Hepatocyte (in vitro differentiated cells): ENCODE results near the gene ETV2. TPM values are rescaled to one million over a fixed set of nuclear protein-coding genes. Genes with fewer than 3 reads are reported as not detected.

Source experiments
- DNase-seq: peaks from one replicate; pipeline ENCODE4 v3.0.0-alpha.2; 2016; ENCODE audit warnings: low spot score
- H2AFZ ChIP-seq: fragments of 200-600 bp; sonication (generic); 2 replicates; pipeline ENCODE4 v1.6.0; 2016; ENCODE audit warnings: antibody characterized with exemption, mild to moderate bottlenecking
- H3K27ac ChIP-seq: fragments of 200-600 bp; sonication (generic); 2 replicates; pipeline ENCODE4 v1.5.1; 2016; ENCODE audit warnings: mild to moderate bottlenecking
- H3K27me3 ChIP-seq: fragments of 200-600 bp; sonication (generic); 2 replicates; pipeline ENCODE4 v1.6.1; 2016
- H3K36me3 ChIP-seq: fragments of 200-600 bp; sonication (generic); replicated peaks from 2 replicates; pipeline ENCODE4 v1.5.1; 2016; ENCODE audit warnings: low read depth; ENCODE audit not compliant: insufficient read depth
- H3K4me1 ChIP-seq: fragments of 200-600 bp; sonication (generic); 2 replicates; pipeline ENCODE4 v1.5.1; 2016; ENCODE audit warnings: mild to moderate bottlenecking, moderate library complexity; ENCODE audit not compliant: insufficient read depth
- H3K4me2 ChIP-seq: fragments of 200-600 bp; sonication (generic); 2 replicates; pipeline ENCODE4 v1.6.0; 2016
- H3K4me3 ChIP-seq: fragments of 200-600 bp; sonication (generic); 2 replicates; pipeline ENCODE4 v1.5.1; 2016; ENCODE audit warnings: mild to moderate bottlenecking
- H3K79me2 ChIP-seq: fragments of 200-600 bp; sonication (generic); 2 replicates; pipeline ENCODE4 v1.6.0; 2017; ENCODE audit warnings: mild to moderate bottlenecking
- H3K9me2 ChIP-seq: fragments of 200-600 bp; sonication (generic); replicated peaks from 2 replicates; pipeline ENCODE4 v1.6.0; 2017; ENCODE audit warnings: mild to moderate bottlenecking; ENCODE audit not compliant: insufficient read depth
- H3K9me3 ChIP-seq: fragments of 200-600 bp; sonication (generic); 2 replicates; pipeline ENCODE4 v1.5.1; 2016; ENCODE audit warnings: low read depth, mild to moderate bottlenecking
- H4K20me1 ChIP-seq: fragments of 200-600 bp; sonication (generic); 2 replicates; pipeline ENCODE4 v1.6.0; 2016; ENCODE audit warnings: mild to moderate bottlenecking; ENCODE audit not compliant: insufficient read depth, poor library complexity, severe bottlenecking
- EZH2 ChIP-seq: fragments of 200-600 bp; sonication (generic); IDR thresholded peaks from 2 replicates; pipeline ENCODE4 v1.6.1; 2016; ENCODE audit warnings: antibody characterized with exemption, mild to moderate bottlenecking, borderline replicate concordance
- EZH2phosphoT487 ChIP-seq: fragments of 200-600 bp; sonication (generic); IDR thresholded peaks from one replicate; pipeline ENCODE4 v1.6.1; 2018; ENCODE audit warnings: antibody characterized with exemption, mild to moderate bottlenecking, low read depth, moderate library complexity; ENCODE audit not compliant: unreplicated experiment, severe bottlenecking
- WGBS: methylation state at CpG from one replicate; pipeline ENCODE4 v1.1.6; 2016; ENCODE audit warnings: low lambda C conversion rate; ENCODE audit errors: missing lambda C conversion rate; 5-methylcytosine and 5-hydroxymethylcytosine counted together
- polyA plus RNA-seq: library from polyadenylated mRNA; unstranded; fragments of >200 nt; fragmentation: Nextera tagmentation; extraction: Ambion mirVana; gene quantifications from 2 replicates; pipeline ENCODE4 v1.2.1, GENCODE V29; 2016
- total RNA-seq: library from RNA; depleted of rRNA; stranded (reverse); fragments of >200 nt; gene quantifications from 2 replicates; pipeline ENCODE4 v1.2.3, GENCODE V29; 2014
- TF ChIP-seq, protein P1 (sequence below): fragments of 200-600 bp; sonication (generic); IDR thresholded peaks from 2 replicates; pipeline ENCODE4 v1.5.1; 2016; ENCODE audit warnings: antibody characterized with exemption, mild to moderate bottlenecking; ENCODE audit not compliant: poor library complexity

The ETV2 gene
- total and polyA plus RNA-seq, 2 experiments from 2014 or later, result 0.79 to 1.4 TPM

DNA sequence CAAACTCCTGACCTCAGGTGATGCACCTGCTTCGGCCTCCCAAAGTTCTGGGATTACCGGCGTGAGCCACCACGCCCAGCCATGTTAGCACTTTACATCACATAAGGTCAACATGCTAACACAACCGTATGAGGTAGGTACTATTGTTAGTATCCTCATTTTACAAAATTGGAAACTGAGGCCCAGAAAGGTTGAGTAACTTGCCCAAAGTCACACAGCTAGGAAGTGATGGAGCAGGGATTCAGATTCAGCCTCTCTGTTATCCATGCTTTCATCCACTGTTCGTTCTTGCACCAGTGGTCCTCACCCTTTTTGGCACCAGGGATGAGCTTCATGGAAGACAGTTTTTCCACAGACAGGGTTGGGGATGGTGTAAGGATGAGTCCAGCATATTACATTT lies 15.2 kb downstream of the ETV2 start:
- Histone ChIP-seq H3K4me1 (no peaks in the 10 kb centered on the region), H3K36me3 (no peaks in the 10 kb centered on the region), H2AFZ (no peak overlapping the region), H3K4me2 (no peak overlapping the region), H3K79me2 (peaks cover 3% of the 10 kb centered on the region), H3K27me3 (no peaks in the 10 kb centered on the region), H3K27ac (no peak overlapping the region), H3K4me3 (no peak overlapping the region), H3K9me3 (no peaks in the 10 kb centered on the region), H3K9me2 (no peaks in the 10 kb centered on the region), H4K20me1 (no peaks in the 10 kb centered on the region)
- TF ChIP-seq EZH2phosphoT487, result no peak
- TF ChIP-seq, protein P1, sequence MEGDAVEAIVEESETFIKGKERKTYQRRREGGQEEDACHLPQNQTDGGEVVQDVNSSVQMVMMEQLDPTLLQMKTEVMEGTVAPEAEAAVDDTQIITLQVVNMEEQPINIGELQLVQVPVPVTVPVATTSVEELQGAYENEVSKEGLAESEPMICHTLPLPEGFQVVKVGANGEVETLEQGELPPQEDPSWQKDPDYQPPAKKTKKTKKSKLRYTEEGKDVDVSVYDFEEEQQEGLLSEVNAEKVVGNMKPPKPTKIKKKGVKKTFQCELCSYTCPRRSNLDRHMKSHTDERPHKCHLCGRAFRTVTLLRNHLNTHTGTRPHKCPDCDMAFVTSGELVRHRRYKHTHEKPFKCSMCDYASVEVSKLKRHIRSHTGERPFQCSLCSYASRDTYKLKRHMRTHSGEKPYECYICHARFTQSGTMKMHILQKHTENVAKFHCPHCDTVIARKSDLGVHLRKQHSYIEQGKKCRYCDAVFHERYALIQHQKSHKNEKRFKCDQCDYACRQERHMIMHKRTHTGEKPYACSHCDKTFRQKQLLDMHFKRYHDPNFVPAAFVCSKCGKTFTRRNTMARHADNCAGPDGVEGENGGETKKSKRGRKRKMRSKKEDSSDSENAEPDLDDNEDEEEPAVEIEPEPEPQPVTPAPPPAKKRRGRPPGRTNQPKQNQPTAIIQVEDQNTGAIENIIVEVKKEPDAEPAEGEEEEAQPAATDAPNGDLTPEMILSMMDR, result no peak
- TF ChIP-seq EZH2, result no peak
- WGBS, result 93% methylated on average over 6 of the region's 6 CpGs
- no peak for DNase-seq

DNA sequence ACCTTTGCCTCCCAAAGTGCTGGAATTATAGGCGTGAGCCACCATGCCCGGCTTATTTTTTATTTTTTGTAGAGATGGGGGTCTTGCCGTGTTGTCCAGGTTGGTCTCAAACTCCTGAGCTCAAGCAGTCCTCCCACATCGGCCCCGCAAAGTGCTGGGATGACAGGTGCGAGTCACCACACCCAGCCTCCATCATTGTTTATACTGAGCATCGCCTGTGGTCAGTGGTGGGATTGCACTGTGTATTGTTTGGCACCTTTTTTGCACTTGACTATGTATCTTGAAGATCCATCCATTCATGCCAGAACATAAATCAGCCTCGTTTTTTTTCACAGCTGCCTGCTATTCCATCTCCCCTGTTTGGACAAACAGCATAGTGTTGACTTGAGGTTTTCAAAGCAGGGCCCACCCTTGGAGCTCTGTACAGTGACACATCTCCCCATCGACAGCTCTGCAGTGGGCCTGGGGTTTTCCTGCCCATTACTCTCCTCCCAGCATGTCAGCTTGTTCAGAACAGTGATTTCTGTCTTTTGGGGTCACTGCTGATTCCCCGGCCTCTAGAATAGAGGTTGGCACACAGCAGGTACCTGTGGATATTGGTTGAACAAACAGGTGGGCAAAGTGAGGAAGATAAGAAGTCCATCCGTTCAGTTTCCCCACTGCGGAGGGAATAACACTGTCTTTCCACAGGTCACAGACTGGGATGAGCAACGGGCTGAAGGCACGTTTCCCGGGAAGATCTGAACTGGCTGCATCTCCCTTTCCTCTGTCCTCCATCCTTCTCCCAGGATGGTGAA lies 16.6 kb downstream of the ETV2 start:
- Histone ChIP-seq H3K27me3 (no peaks in the 10 kb centered on the region), H3K36me3 (no peaks in the 10 kb centered on the region), H3K4me3 (no peak overlapping the region), H3K79me2 (peaks cover 2% of the 10 kb centered on the region), H3K9me2 (no peaks in the 10 kb centered on the region), H3K9me3 (no peaks in the 10 kb centered on the region), H3K4me1 (no peaks in the 10 kb centered on the region), H2AFZ (no peak overlapping the region), H4K20me1 (no peaks in the 10 kb centered on the region), H3K27ac (no peak overlapping the region), H3K4me2 (no peak overlapping the region)
- DNase-seq, result no peak
- TF ChIP-seq EZH2, result no peak
- no peak for TF ChIP-seq EZH2phosphoT487
- TF ChIP-seq, protein P1, result no peak
- WGBS, result 95% methylated on average over 15 of the region's 15 CpGs

DNA sequence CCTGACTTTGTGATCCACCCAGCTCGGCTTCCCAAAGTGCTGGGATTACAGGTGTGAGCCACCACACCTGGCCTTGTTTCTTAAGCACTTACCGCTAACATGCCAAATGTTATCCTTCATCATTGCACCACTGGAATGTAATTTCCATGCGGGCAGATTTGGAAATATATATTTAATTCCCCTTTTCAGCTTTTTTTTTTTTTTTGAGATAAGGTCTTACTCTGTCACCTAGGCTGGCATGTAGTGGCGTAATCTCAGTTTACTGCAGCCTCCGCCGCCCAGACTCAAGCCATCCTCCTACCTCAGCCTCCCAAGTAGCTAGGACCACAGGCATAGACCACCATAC lies 20.4 kb downstream of the ETV2 start:
- 98% methylated on average over 6 of the region's 6 CpGs for WGBS
- H2AFZ ChIP-seq, result no peak overlapping the region

More for the DNA sequence above, 20.4 kb downstream of the ETV2 start:
- Histone ChIP-seq H3K4me3 (no peak overlapping the region), H3K79me2 (no peaks in the 10 kb centered on the region), H3K27ac (no peak overlapping the region), H4K20me1 (no peaks in the 10 kb centered on the region), H3K4me1 (no peaks in the 10 kb centered on the region), H3K9me2 (no peaks in the 10 kb centered on the region), H3K9me3 (no peaks in the 10 kb centered on the region), H3K27me3 (no peaks in the 10 kb centered on the region), H3K4me2 (no peak overlapping the region), H3K36me3 (no peaks in the 10 kb centered on the region)
- DNase-seq, result no peak
- TF ChIP-seq, protein P1, result no peak
- TF ChIP-seq EZH2phosphoT487 (no peak), EZH2 (no peak)
